ENCODE measurements around the gene STRIP2. TPM values are rescaled to one million over a fixed set of nuclear protein-coding genes. Genes with fewer than 3 reads are reported as not detected.

The STRIP2 gene
- total and polyA plus RNA-seq, 2 experiments from 2014 or later: 0.83 to 1.1 TPM

DNA sequence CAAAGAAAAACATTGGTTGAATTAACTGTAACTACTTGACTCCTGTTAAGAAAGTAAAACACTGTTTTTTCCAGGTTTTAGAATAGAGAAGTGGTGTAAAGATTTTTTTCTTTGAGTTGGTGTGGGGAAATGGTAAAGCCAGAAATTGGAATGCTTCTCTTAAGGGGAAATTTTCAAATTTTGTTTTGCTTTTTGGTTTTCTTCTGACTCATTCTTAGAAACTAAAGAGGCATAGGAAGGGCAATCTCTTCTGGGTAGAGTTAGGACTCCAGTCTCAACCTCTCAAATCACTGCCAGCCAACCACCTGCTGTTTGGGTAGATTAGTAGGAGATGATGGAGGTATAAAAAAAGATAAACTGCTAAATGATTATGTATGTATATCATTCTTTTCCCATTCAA is 47.7 kb upstream of the STRIP2 start:
- no peaks in the 10 kb centered on the region for H3K9me2 ChIP-seq (replicated peaks; ENCODE audit: insufficient read depth)
- H3K36me3 ChIP-seq (replicated peaks; ENCODE audit: insufficient read depth, low read depth): no peaks in the 10 kb centered on the region
- DNase-seq (ENCODE audit: low spot score): no peak
- no peaks in the 10 kb centered on the region for H3K4me1 ChIP-seq (ENCODE audit: insufficient read depth)
- H4K20me1 ChIP-seq (ENCODE audit: insufficient read depth, poor library complexity, severe bottlenecking): no peaks in the 10 kb centered on the region
- no peak overlapping the region for H2AFZ ChIP-seq
- no peak overlapping the region for H3K27ac ChIP-seq
- TF ChIP-seq, protein P1, sequence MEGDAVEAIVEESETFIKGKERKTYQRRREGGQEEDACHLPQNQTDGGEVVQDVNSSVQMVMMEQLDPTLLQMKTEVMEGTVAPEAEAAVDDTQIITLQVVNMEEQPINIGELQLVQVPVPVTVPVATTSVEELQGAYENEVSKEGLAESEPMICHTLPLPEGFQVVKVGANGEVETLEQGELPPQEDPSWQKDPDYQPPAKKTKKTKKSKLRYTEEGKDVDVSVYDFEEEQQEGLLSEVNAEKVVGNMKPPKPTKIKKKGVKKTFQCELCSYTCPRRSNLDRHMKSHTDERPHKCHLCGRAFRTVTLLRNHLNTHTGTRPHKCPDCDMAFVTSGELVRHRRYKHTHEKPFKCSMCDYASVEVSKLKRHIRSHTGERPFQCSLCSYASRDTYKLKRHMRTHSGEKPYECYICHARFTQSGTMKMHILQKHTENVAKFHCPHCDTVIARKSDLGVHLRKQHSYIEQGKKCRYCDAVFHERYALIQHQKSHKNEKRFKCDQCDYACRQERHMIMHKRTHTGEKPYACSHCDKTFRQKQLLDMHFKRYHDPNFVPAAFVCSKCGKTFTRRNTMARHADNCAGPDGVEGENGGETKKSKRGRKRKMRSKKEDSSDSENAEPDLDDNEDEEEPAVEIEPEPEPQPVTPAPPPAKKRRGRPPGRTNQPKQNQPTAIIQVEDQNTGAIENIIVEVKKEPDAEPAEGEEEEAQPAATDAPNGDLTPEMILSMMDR (IDR thresholded peaks at IDR 0.05; ENCODE audit: poor library complexity): no peak
- TF ChIP-seq EZH2 (IDR thresholded peaks at IDR 0.05; ENCODE audit: borderline replicate concordance): no peak
- no peak for TF ChIP-seq EZH2phosphoT487 (IDR thresholded peaks at IDR 0.05; ENCODE audit: low read depth, severe bottlenecking, unreplicated experiment)
- H3K79me2 ChIP-seq: no peaks in the 10 kb centered on the region
- no peak overlapping the region for H3K4me2 ChIP-seq
- no peak overlapping the region for H3K4me3 ChIP-seq
- no peaks in the 10 kb centered on the region for H3K9me3 ChIP-seq (ENCODE audit: low read depth)
- no peaks in the 10 kb centered on the region for H3K27me3 ChIP-seq

- H3K79me2 ChIP-seq: no peaks in the 10 kb centered on the region
- no peaks in the 10 kb centered on the region for H3K9me2 ChIP-seq (replicated peaks; ENCODE audit: insufficient read depth)
- no peak overlapping the region for H3K4me2 ChIP-seq
- no peak for DNase-seq (ENCODE audit: low spot score)
- no peaks in the 10 kb centered on the region for H4K20me1 ChIP-seq (ENCODE audit: insufficient read depth, poor library complexity, severe bottlenecking)
- TF ChIP-seq EZH2phosphoT487 (IDR thresholded peaks at IDR 0.05; ENCODE audit: low read depth, severe bottlenecking, unreplicated experiment) (no peak), EZH2 (IDR thresholded peaks at IDR 0.05; ENCODE audit: borderline replicate concordance) (no peak)
- TF ChIP-seq, protein P1 (IDR thresholded peaks at IDR 0.05; ENCODE audit: poor library complexity): no peak
- 79% methylated on average over 2 of the region's 2 CpGs for WGBS (ENCODE audit: low lambda C conversion rate, missing lambda C conversion rate)
- no peak overlapping the region for H3K4me3 ChIP-seq
- H3K36me3 ChIP-seq (replicated peaks; ENCODE audit: insufficient read depth, low read depth): no peaks in the 10 kb centered on the region
- H3K27me3 ChIP-seq: no peaks in the 10 kb centered on the region
- H3K27ac ChIP-seq: no peak overlapping the region
- no peaks in the 10 kb centered on the region for H3K9me3 ChIP-seq (ENCODE audit: low read depth)
- H2AFZ ChIP-seq: no peak overlapping the region
- H3K4me1 ChIP-seq (ENCODE audit: insufficient read depth): no peaks in the 10 kb centered on the region
These were observed 46.7 kb upstream of the STRIP2 start for GRCh38 chr7:129387537-129387936.

GRCh38 chr7:129388333-129389098 is 45.7 kb upstream of the STRIP2 start:
- no peaks in the 10 kb centered on the region for H3K4me1 ChIP-seq (ENCODE audit: insufficient read depth)
- TF ChIP-seq, protein P1 (IDR thresholded peaks at IDR 0.05; ENCODE audit: poor library complexity): no peak
- TF ChIP-seq EZH2phosphoT487 (IDR thresholded peaks at IDR 0.05; ENCODE audit: low read depth, severe bottlenecking, unreplicated experiment): no peak
- no peak for TF ChIP-seq EZH2 (IDR thresholded peaks at IDR 0.05; ENCODE audit: borderline replicate concordance)
- no peaks in the 10 kb centered on the region for H3K36me3 ChIP-seq (replicated peaks; ENCODE audit: insufficient read depth, low read depth)
- WGBS (ENCODE audit: low lambda C conversion rate, missing lambda C conversion rate): 90% methylated on average over 8 of the region's 8 CpGs
- no peaks in the 10 kb centered on the region for H3K27me3 ChIP-seq
- no peak overlapping the region for H2AFZ ChIP-seq
- no peaks in the 10 kb centered on the region for H3K79me2 ChIP-seq
- DNase-seq (ENCODE audit: low spot score): no peak
- H3K9me2 ChIP-seq (replicated peaks; ENCODE audit: insufficient read depth): no peaks in the 10 kb centered on the region
- H3K4me2 ChIP-seq: no peak overlapping the region
- H3K4me3 ChIP-seq: no peak overlapping the region
- H3K27ac ChIP-seq: no peak overlapping the region
- H3K9me3 ChIP-seq (ENCODE audit: low read depth): no peaks in the 10 kb centered on the region
- H4K20me1 ChIP-seq (ENCODE audit: insufficient read depth, poor library complexity, severe bottlenecking): no peaks in the 10 kb centered on the region
